Keratinocyte (primary cell): ENCODE data around the gene PPARGC1A.

Source experiments
- EZH2 ChIP-seq: IDR thresholded peaks from one replicate; pipeline ENCODE4 v1.6.1; 2012; ENCODE audit warnings: inconsistent platforms, mild to moderate bottlenecking, low read length, moderate library complexity
- TF ChIP-seq, protein P1 (sequence below), 3 experiments: IDR thresholded peaks in 1 of 3; conservative IDR thresholded peaks in 1 of 3; optimal IDR thresholded peaks in 1 of 3; 2 replicates in 2 of 3; 3 replicates in 1 of 3; pipeline versions ENCODE3 to v1.5.1; 2011; ENCODE audit warnings: low read length in 3 of 3, mild to moderate bottlenecking in 3 of 3, moderate library complexity in 2 of 3, control low read depth in 1 of 3, inconsistent platforms in 1 of 3; ENCODE audit not compliant: insufficient read depth in 2 of 3; ENCODE audit errors: extremely low read depth in 1 of 3

DNA sequence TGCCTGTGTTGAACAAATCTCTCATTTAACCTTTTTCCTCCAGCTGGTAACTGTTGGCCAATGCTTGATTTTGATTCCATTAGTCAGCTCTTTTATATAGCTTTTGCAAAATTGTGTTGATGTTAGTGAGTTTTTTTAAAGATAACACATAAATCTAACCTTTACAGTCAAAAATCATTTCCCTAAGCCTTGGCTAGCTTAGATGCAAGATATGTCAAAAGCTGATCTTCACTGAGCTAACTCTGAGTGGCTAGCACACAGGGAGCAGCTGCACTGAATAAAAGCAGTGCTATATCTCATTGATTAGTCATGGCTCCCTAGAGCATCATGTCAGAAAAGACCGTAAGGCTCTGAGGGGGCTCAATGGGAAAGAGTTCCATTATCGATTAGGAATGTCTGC lies 78.7 kb downstream of the PPARGC1A start:
- TF ChIP-seq EZH2: no peak
- TF ChIP-seq, protein P1, sequence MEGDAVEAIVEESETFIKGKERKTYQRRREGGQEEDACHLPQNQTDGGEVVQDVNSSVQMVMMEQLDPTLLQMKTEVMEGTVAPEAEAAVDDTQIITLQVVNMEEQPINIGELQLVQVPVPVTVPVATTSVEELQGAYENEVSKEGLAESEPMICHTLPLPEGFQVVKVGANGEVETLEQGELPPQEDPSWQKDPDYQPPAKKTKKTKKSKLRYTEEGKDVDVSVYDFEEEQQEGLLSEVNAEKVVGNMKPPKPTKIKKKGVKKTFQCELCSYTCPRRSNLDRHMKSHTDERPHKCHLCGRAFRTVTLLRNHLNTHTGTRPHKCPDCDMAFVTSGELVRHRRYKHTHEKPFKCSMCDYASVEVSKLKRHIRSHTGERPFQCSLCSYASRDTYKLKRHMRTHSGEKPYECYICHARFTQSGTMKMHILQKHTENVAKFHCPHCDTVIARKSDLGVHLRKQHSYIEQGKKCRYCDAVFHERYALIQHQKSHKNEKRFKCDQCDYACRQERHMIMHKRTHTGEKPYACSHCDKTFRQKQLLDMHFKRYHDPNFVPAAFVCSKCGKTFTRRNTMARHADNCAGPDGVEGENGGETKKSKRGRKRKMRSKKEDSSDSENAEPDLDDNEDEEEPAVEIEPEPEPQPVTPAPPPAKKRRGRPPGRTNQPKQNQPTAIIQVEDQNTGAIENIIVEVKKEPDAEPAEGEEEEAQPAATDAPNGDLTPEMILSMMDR (optimal IDR thresholded peaks at IDR 0.05 in 1 of 3, IDR thresholded peaks at IDR 0.05 in 1 of 3, conservative IDR thresholded peaks at IDR 0.05 in 1 of 3; ENCODE audit: extremely low read depth in 1 of 3, insufficient read depth in 2 of 3, low read length in 3 of 3): no peak
